ENCODE data around the gene APOA4. TPM values are rescaled to one million over a fixed set of nuclear protein-coding genes. Genes with fewer than 3 reads are reported as not detected.

Gene APOA4
- total RNA-seq, 1 experiment from 2014 or later: 3.3 TPM

DNA sequence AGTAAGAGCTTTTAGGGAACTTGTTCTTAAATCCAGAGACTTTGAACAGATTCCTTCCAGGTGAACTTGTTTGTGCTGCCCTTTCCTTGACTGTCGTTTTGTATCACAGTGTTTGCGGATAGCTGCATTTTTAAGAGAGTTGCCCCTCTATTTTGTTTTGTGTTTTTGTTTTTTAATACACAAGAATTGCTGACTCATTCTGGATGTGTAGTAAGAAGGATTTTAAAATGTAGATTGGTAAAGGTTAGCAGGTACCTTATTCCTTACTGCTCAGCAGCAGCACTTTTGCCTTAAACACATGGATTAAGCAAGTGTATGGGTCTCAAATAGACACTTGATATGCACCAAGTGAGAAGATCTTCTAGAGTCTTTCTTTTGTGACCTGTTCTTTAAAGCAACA lies 22.5 kb downstream of the APOA4 start:
- H3K9me3 Mint-ChIP-seq (ENCODE audit: unreplicated experiment): no peaks in the 10 kb centered on the region
- no peak for DNase-seq
- intact Hi-C loops (cut with micrococcal nuclease; ENCODE audit: unreplicated experiment): no loop called here
- Histone ChIP-seq H3K4me3 (ENCODE audit: low read depth, low read length) (no peak overlapping the region), H3K4me1 (peaks cover 17% of the 10 kb centered on the region), H3K27me3 (replicated peaks; ENCODE audit: control insufficient read depth, insufficient read depth, low read length) (no peaks in the 10 kb centered on the region), H3K9me3 (peaks cover 7% of the 10 kb centered on the region), H3K36me3 (ENCODE audit: control insufficient read depth, insufficient read depth, low read length) (no peaks in the 10 kb centered on the region)
- no peaks in the 10 kb centered on the region for H3K27me3 Mint-ChIP-seq (ENCODE audit: insufficient read depth, unreplicated experiment)
- CTCF ChIA-PET: interaction anchor here (1.7 kb wide), 1 partner anchor 29 kb away, joined by 4 read pairs; the partner anchor contains the start of gene APOC3
- BruUV-seq (replicated peaks): no TSS peak
- POLR2A ChIA-PET: no interaction called here
- H3K4me3 Mint-ChIP-seq (ENCODE audit: unreplicated experiment): no peak overlapping the region
- no peak overlapping the region for H3K27ac Mint-ChIP-seq (ENCODE audit: unreplicated experiment)
- H3K36me3 Mint-ChIP-seq (ENCODE audit: insufficient read depth, unreplicated experiment): no peaks in the 10 kb centered on the region
- peaks cover 5% of the 10 kb centered on the region for H3K4me1 Mint-ChIP-seq (ENCODE audit: low read depth, unreplicated experiment)
- TF ChIP-seq, protein P1, sequence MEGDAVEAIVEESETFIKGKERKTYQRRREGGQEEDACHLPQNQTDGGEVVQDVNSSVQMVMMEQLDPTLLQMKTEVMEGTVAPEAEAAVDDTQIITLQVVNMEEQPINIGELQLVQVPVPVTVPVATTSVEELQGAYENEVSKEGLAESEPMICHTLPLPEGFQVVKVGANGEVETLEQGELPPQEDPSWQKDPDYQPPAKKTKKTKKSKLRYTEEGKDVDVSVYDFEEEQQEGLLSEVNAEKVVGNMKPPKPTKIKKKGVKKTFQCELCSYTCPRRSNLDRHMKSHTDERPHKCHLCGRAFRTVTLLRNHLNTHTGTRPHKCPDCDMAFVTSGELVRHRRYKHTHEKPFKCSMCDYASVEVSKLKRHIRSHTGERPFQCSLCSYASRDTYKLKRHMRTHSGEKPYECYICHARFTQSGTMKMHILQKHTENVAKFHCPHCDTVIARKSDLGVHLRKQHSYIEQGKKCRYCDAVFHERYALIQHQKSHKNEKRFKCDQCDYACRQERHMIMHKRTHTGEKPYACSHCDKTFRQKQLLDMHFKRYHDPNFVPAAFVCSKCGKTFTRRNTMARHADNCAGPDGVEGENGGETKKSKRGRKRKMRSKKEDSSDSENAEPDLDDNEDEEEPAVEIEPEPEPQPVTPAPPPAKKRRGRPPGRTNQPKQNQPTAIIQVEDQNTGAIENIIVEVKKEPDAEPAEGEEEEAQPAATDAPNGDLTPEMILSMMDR (IDR thresholded peaks at IDR 0.05; ENCODE audit: insufficient read depth in 1 of 2, low read depth in 1 of 2, low read length in 1 of 2, severe bottlenecking in 1 of 2, unreplicated experiment in 1 of 2): no peak

DNA sequence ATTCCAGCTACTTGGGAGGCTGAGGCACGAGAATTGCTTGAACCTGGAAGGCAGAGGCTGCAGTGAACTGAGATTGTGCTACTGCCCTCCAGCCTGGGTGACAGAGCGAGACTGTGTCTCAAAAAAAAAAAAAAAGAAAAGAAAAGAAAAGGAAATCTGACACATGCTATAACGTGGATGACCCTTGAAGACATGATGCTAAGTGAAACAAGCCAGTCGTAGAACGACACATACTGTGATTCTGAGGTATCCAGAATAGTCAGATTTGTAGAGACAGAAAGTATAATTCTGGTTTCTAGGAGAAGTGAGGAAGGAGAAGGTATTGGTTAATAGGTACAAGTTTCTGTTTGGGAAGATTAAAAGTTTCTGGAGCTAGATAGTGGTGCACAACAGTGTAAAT lies 24.7 kb downstream of the APOA4 start:
- H3K4me3 Mint-ChIP-seq (ENCODE audit: unreplicated experiment): no peak overlapping the region
- peaks cover 9% of the 10 kb centered on the region for H3K4me1 Mint-ChIP-seq (ENCODE audit: low read depth, unreplicated experiment)
- TF ChIP-seq, protein P1 (IDR thresholded peaks at IDR 0.05; ENCODE audit: insufficient read depth in 1 of 2, low read depth in 1 of 2, low read length in 1 of 2, severe bottlenecking in 1 of 2, unreplicated experiment in 1 of 2): no peak
- no peak overlapping the region for H3K4me3 ChIP-seq (ENCODE audit: low read depth, low read length)
- peaks cover 22% of the 10 kb centered on the region for H3K4me1 ChIP-seq
- ChIA-PET CTCF (no interaction called here), POLR2A (no interaction called here)
- H3K9me3 ChIP-seq: peaks cover 7% of the 10 kb centered on the region
- H3K27me3 ChIP-seq (replicated peaks; ENCODE audit: control insufficient read depth, insufficient read depth, low read length): no peaks in the 10 kb centered on the region
- no peak for DNase-seq
- no peaks in the 10 kb centered on the region for H3K36me3 Mint-ChIP-seq (ENCODE audit: insufficient read depth, unreplicated experiment)
- H3K36me3 ChIP-seq (ENCODE audit: control insufficient read depth, insufficient read depth, low read length): no peaks in the 10 kb centered on the region
- peaks cover 14% of the 10 kb centered on the region for H3K9me3 Mint-ChIP-seq (ENCODE audit: unreplicated experiment)
- intact Hi-C loops (cut with micrococcal nuclease; ENCODE audit: unreplicated experiment): no loop called here
- BruUV-seq (replicated peaks): no TSS peak
- H3K27ac Mint-ChIP-seq (ENCODE audit: unreplicated experiment): no peak overlapping the region
- no peaks in the 10 kb centered on the region for H3K27me3 Mint-ChIP-seq (ENCODE audit: insufficient read depth, unreplicated experiment)

DNA sequence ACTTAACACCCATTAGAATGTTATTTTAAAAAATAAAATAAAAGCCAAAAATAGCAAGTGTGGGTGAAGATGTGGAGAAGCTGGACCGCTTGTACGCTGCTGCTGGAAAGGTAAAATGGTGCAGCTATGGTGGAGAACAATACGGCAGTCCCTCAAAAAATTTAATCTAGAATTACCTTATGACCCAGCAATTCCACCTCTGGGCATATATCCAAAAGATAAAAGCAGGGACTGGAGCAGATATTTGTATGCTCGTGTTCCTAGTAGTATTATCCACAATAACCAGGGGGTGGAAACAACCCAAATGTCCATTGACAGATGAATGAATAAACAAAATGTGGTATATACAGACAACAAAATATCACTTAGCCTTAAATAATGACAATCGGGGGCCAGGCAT lies 25.3 kb downstream of the APOA4 start:
- no peak for DNase-seq
- H3K9me3 Mint-ChIP-seq (ENCODE audit: unreplicated experiment): peaks cover 14% of the 10 kb centered on the region
- intact Hi-C loops (cut with micrococcal nuclease; ENCODE audit: unreplicated experiment): no loop called here
- Histone ChIP-seq H3K4me3 (ENCODE audit: low read depth, low read length) (no peak overlapping the region), H3K27me3 (replicated peaks; ENCODE audit: control insufficient read depth, insufficient read depth, low read length) (no peaks in the 10 kb centered on the region), H3K36me3 (ENCODE audit: control insufficient read depth, insufficient read depth, low read length) (no peaks in the 10 kb centered on the region), H3K9me3 (peaks cover 7% of the 10 kb centered on the region), H3K4me1 (peaks cover 28% of the 10 kb centered on the region)
- TF ChIP-seq, protein P1 (IDR thresholded peaks at IDR 0.05; ENCODE audit: insufficient read depth in 1 of 2, low read depth in 1 of 2, low read length in 1 of 2, severe bottlenecking in 1 of 2, unreplicated experiment in 1 of 2): no peak
- H3K27me3 Mint-ChIP-seq (ENCODE audit: insufficient read depth, unreplicated experiment): no peaks in the 10 kb centered on the region
- BruUV-seq (replicated peaks): no TSS peak
- H3K4me3 Mint-ChIP-seq (ENCODE audit: unreplicated experiment): no peak overlapping the region
- H3K27ac Mint-ChIP-seq (ENCODE audit: unreplicated experiment): no peak overlapping the region
- H3K36me3 Mint-ChIP-seq (ENCODE audit: insufficient read depth, unreplicated experiment): no peaks in the 10 kb centered on the region
- ChIA-PET CTCF (no interaction called here), POLR2A (no interaction called here)
- peaks cover 15% of the 10 kb centered on the region for H3K4me1 Mint-ChIP-seq (ENCODE audit: low read depth, unreplicated experiment)

All from Caco-2 (cell line).